ENCODE results near the gene WDR3.

Gene WDR3

GRCh38 chr1:117902944-117903343 lies 26.6 kb upstream of the WDR3 start:
- no peaks in the 10 kb centered on the region for H3K27me3 ChIP-seq (ENCODE audit: control insufficient read depth, insufficient read depth, low read length)
- no peaks in the 10 kb centered on the region for H3K79me2 ChIP-seq
- H3K4me2 ChIP-seq (ENCODE audit: low read length) = no peak overlapping the region
- no peak overlapping the region for H3K4me3 ChIP-seq (ENCODE audit: low read depth, low read length)
- no peak for TF ChIP-seq CTCF (IDR thresholded peaks at IDR 0.05)
- no peaks in the 10 kb centered on the region for H3K36me3 ChIP-seq (ENCODE audit: control insufficient read depth, insufficient read depth, low read length)
- H2AFZ ChIP-seq = no peak overlapping the region
- H3K9me3 ChIP-seq (ENCODE audit: control insufficient read depth, low read length) = no peaks in the 10 kb centered on the region
- no peak overlapping the region for H3K27ac ChIP-seq
- no peak overlapping the region for H3K9ac ChIP-seq
- no peaks in the 10 kb centered on the region for H3K4me1 ChIP-seq

GRCh38 chr1:117904485-117904884 lies 25.1 kb upstream of the WDR3 start:
- TF ChIP-seq CTCF (IDR thresholded peaks at IDR 0.05) = no peak
- no peaks in the 10 kb centered on the region for H3K79me2 ChIP-seq
- no peak overlapping the region for H3K4me3 ChIP-seq (ENCODE audit: low read depth, low read length)
- no peak overlapping the region for H3K27ac ChIP-seq
- no peaks in the 10 kb centered on the region for H3K36me3 ChIP-seq (ENCODE audit: control insufficient read depth, insufficient read depth, low read length)
- no peak overlapping the region for H2AFZ ChIP-seq
- H3K9me3 ChIP-seq (ENCODE audit: control insufficient read depth, low read length) = no peaks in the 10 kb centered on the region
- no peak overlapping the region for H3K9ac ChIP-seq
- no peak overlapping the region for H3K4me2 ChIP-seq (ENCODE audit: low read length)
- no peaks in the 10 kb centered on the region for H3K4me1 ChIP-seq
- H3K27me3 ChIP-seq (ENCODE audit: control insufficient read depth, insufficient read depth, low read length) = no peaks in the 10 kb centered on the region

GRCh38 chr1:117905019-117905418 lies 24.5 kb upstream of the WDR3 start:
- no peak for TF ChIP-seq CTCF (IDR thresholded peaks at IDR 0.05)
- Histone ChIP-seq H3K4me2 (ENCODE audit: low read length) (no peak overlapping the region), H3K27me3 (ENCODE audit: control insufficient read depth, insufficient read depth, low read length) (no peaks in the 10 kb centered on the region), H3K36me3 (ENCODE audit: control insufficient read depth, insufficient read depth, low read length) (no peaks in the 10 kb centered on the region), H3K27ac (no peak overlapping the region), H2AFZ (no peak overlapping the region), H3K9ac (no peak overlapping the region), H3K9me3 (ENCODE audit: control insufficient read depth, low read length) (no peaks in the 10 kb centered on the region), H3K4me1 (no peaks in the 10 kb centered on the region), H3K79me2 (no peaks in the 10 kb centered on the region), H3K4me3 (ENCODE audit: low read depth, low read length) (no peak overlapping the region)

- Histone ChIP-seq H3K4me3 (ENCODE audit: low read depth, low read length) (no peak overlapping the region), H3K79me2 (no peaks in the 10 kb centered on the region), H2AFZ (no peak overlapping the region), H3K36me3 (ENCODE audit: control insufficient read depth, insufficient read depth, low read length) (no peaks in the 10 kb centered on the region), H3K9me3 (ENCODE audit: control insufficient read depth, low read length) (no peaks in the 10 kb centered on the region), H3K9ac (no peak overlapping the region), H3K27ac (no peak overlapping the region), H3K4me2 (ENCODE audit: low read length) (no peak overlapping the region), H3K4me1 (no peaks in the 10 kb centered on the region), H3K27me3 (ENCODE audit: control insufficient read depth, insufficient read depth, low read length) (no peaks in the 10 kb centered on the region)
- no peak for TF ChIP-seq CTCF (IDR thresholded peaks at IDR 0.05)
Observed at GRCh38 chr1:117911051-117911450, 18.5 kb upstream of the WDR3 start.

GRCh38 chr1:117919376-117919775 lies 10.2 kb upstream of the WDR3 start:
- Histone ChIP-seq H3K27me3 (ENCODE audit: control insufficient read depth, insufficient read depth, low read length) (no peaks in the 10 kb centered on the region), H3K79me2 (peaks cover 15% of the 10 kb centered on the region), H3K9me3 (ENCODE audit: control insufficient read depth, low read length) (no peaks in the 10 kb centered on the region), H3K27ac (no peak overlapping the region), H2AFZ (no peak overlapping the region), H3K4me3 (ENCODE audit: low read depth, low read length) (no peak overlapping the region), H3K4me1 (no peaks in the 10 kb centered on the region), H3K9ac (no peak overlapping the region), H3K4me2 (ENCODE audit: low read length) (no peak overlapping the region), H3K36me3 (ENCODE audit: control insufficient read depth, insufficient read depth, low read length) (no peaks in the 10 kb centered on the region)
- TF ChIP-seq CTCF (IDR thresholded peaks at IDR 0.05) = no peak
